ENCODE data around the gene FBLN2. TPM values are rescaled to one million over a fixed set of nuclear protein-coding genes. Genes with fewer than 3 reads are reported as not detected.

FBLN2 gene
- total RNA-seq, 1 experiment from 2014 or later: 0.39 TPM

GRCh38 chr3:13674538-13675185 lies 125.7 kb downstream of the FBLN2 start:
- no peaks in the 10 kb centered on the region for H4K20me1 ChIP-seq (ENCODE audit: insufficient read depth)
- H3K4me1 ChIP-seq (ENCODE audit: control insufficient read depth in 1 of 2, insufficient read depth in 2 of 2, low read length in 2 of 2): no peaks in the 10 kb centered on the region
- no peak overlapping the region for H3K27ac ChIP-seq (ENCODE audit: low read depth, low read length)
- no TSS peak for BruUV-seq (replicated peaks)
- CTCF ChIA-PET: interaction anchor here (1.6 kb wide), 1 partner anchor 206 kb away, joined by 4 read pairs; the partner anchor contains the start of gene WNT7A
- no peak overlapping the region for H3K9ac ChIP-seq (ENCODE audit: low read length)
- H3K4me3 ChIP-seq (replicated peaks in 1 of 2; ENCODE audit: low read depth in 1 of 2, low read length in 2 of 2): no peak overlapping the region
- intact Hi-C loops (cut with micrococcal nuclease): loop anchor here (5.0 kb wide), 1 partner anchor 203 kb away; no protein-coding TSS in a partner anchor
- POLR2A ChIA-PET: no interaction called here
- ATAC-seq (no peak), DNase-seq (ENCODE audit: low read depth, low spot score) (no peak)
- H3K9me3 ChIP-seq (ENCODE audit: control insufficient read depth in 1 of 2, insufficient read depth in 1 of 2, low read depth in 1 of 2, low read length in 2 of 2): no peaks in the 10 kb centered on the region
- RAD21 ChIA-PET (ENCODE audit: low non-redundant PET in 1 of 2, low total read pairs in 2 of 2, uncharacterized antibody in 2 of 2, unreplicated experiment in 2 of 2): interaction anchor here in 1 of 2 experiments (0.5 kb wide), 1 partner anchor 158 kb away, joined by 9 read pairs; no protein-coding TSS in a partner anchor
- no peak for TF ChIP-seq EGR1 (IDR thresholded peaks at IDR 0.05; ENCODE audit: low read depth)
- no peak for TF ChIP-seq REST (IDR thresholded peaks at IDR 0.05; ENCODE audit: low read depth)
- TF ChIP-seq SP1 (IDR thresholded peaks at IDR 0.05; ENCODE audit: low read depth): no peak
- peaks cover 39% of the 10 kb centered on the region; the same call in 1 of the 2 replicates for H3K27me3 ChIP-seq (ENCODE audit: insufficient read depth, low read length)
- H3K4me2 ChIP-seq (ENCODE audit: low read length): no peak overlapping the region
- no peak overlapping the region for H2AFZ ChIP-seq (ENCODE audit: low read depth, low read length, poor library complexity, severe bottlenecking)
- H3K36me3 ChIP-seq (ENCODE audit: control insufficient read depth in 1 of 2, insufficient read depth in 2 of 2, low read length in 2 of 2): no peaks in the 10 kb centered on the region
- no peaks in the 10 kb centered on the region for H3K9me2 ChIP-seq (ENCODE audit: insufficient read depth)
- no peaks in the 10 kb centered on the region for H3K79me2 ChIP-seq (ENCODE audit: insufficient read depth, low read length)

- H3K27ac ChIP-seq (ENCODE audit: low read depth, low read length): no peak overlapping the region
- ChIA-PET POLR2A (no interaction called here), RAD21 (ENCODE audit: low non-redundant PET in 1 of 2, low total read pairs in 2 of 2, uncharacterized antibody in 2 of 2, unreplicated experiment in 2 of 2) (no interaction called here), CTCF (no interaction called here)
- H3K9me2 ChIP-seq (ENCODE audit: insufficient read depth): no peaks in the 10 kb centered on the region
- H3K9ac ChIP-seq (ENCODE audit: low read length): no peak overlapping the region
- no peaks in the 10 kb centered on the region for H4K20me1 ChIP-seq (ENCODE audit: insufficient read depth)
- no peaks in the 10 kb centered on the region for H3K9me3 ChIP-seq (ENCODE audit: control insufficient read depth in 1 of 2, insufficient read depth in 1 of 2, low read depth in 1 of 2, low read length in 2 of 2)
- DNase-seq (ENCODE audit: low read depth, low spot score) (no peak), ATAC-seq (no peak)
- no peaks in the 10 kb centered on the region for H3K4me1 ChIP-seq (ENCODE audit: control insufficient read depth in 1 of 2, insufficient read depth in 2 of 2, low read length in 2 of 2)
- H3K4me2 ChIP-seq (ENCODE audit: low read length): no peak overlapping the region
- intact Hi-C loops (cut with micrococcal nuclease): no loop called here
- no peaks in the 10 kb centered on the region for H3K79me2 ChIP-seq (ENCODE audit: insufficient read depth, low read length)
- no peaks in the 10 kb centered on the region for H3K36me3 ChIP-seq (ENCODE audit: control insufficient read depth in 1 of 2, insufficient read depth in 2 of 2, low read length in 2 of 2)
- no peak overlapping the region for H2AFZ ChIP-seq (ENCODE audit: low read depth, low read length, poor library complexity, severe bottlenecking)
- peaks cover 34% of the 10 kb centered on the region; the same call in 1 of the 2 replicates for H3K27me3 ChIP-seq (ENCODE audit: insufficient read depth, low read length)
- BruUV-seq (replicated peaks): no TSS peak
- H3K4me3 ChIP-seq (replicated peaks in 1 of 2; ENCODE audit: low read depth in 1 of 2, low read length in 2 of 2): no peak overlapping the region
- TF ChIP-seq ZNF274 (IDR thresholded peaks at IDR 0.05; ENCODE audit: low read depth, low read length): no peak
- TF ChIP-seq EZH2phosphoT487 (IDR thresholded peaks at IDR 0.05; ENCODE audit: borderline replicate concordance): no peak
- no peak for TF ChIP-seq POLR2A (IDR thresholded peaks at IDR 0.05; ENCODE audit: borderline replicate concordance, extremely low read depth, insufficient read depth, insufficient read length)
- no peak for TF ChIP-seq JUND (IDR thresholded peaks at IDR 0.05)
- no peak for TF ChIP-seq REST (IDR thresholded peaks at IDR 0.05; ENCODE audit: low read depth)
- TF ChIP-seq CEBPB (IDR thresholded peaks at IDR 0.05; ENCODE audit: low read depth): no peak
- no peak for TF ChIP-seq CBX3 (IDR thresholded peaks at IDR 0.05; ENCODE audit: low read depth)
These were observed 127.6 kb downstream of the FBLN2 start for GRCh38 chr3:13676356-13677017.

Measured in HCT116 (cell line).